ENCODE results near the gene TAF7L.

TAF7L gene

GRCh38 chrX:101262590-101262989, 28.5 kb downstream of the TAF7L start:
- Histone ChIP-seq H3K9ac (ENCODE audit: low read length) (no peak overlapping the region), H3K9me3 (replicated peaks; ENCODE audit: insufficient read depth, low read length) (no peaks in the 10 kb centered on the region), H3K79me2 (ENCODE audit: low read length) (no peaks in the 10 kb centered on the region), H3K36me3 (replicated peaks; ENCODE audit: insufficient read depth, low read length) (no peaks in the 10 kb centered on the region), H3K4me3 (ENCODE audit: low read length) (no peak overlapping the region), H2AFZ (ENCODE audit: low read length) (no peak overlapping the region), H3K4me1 (ENCODE audit: low read length) (no peaks in the 10 kb centered on the region), H3K27me3 (replicated peaks; ENCODE audit: insufficient read depth, low read length) (no peaks in the 10 kb centered on the region), H3K27ac (ENCODE audit: low read length) (no peak overlapping the region), H3K9me2 (replicated peaks; ENCODE audit: insufficient read depth, low read length) (no peaks in the 10 kb centered on the region), H4K20me1 (ENCODE audit: insufficient read depth, low read length) (no peaks in the 10 kb centered on the region), H3F3A (ENCODE audit: insufficient read depth, low read length) (no peaks in the 10 kb centered on the region), H3K4me2 (ENCODE audit: low read depth, low read length) (no peak overlapping the region)
- no peak for TF ChIP-seq CTCF (IDR thresholded peaks at IDR 0.05; ENCODE audit: low read length)
- no peak for TF ChIP-seq EZH2 (optimal IDR thresholded peaks at IDR 0.05; ENCODE audit: low read depth, low read length)
- TF ChIP-seq EZH2phosphoT487 (IDR thresholded peaks at IDR 0.05; ENCODE audit: low read length) = no peak
- no peak for DNase-seq

- no peaks in the 10 kb centered on the region for H3K9me2 ChIP-seq (replicated peaks; ENCODE audit: insufficient read depth, low read length)
- no peak for TF ChIP-seq EZH2phosphoT487 (IDR thresholded peaks at IDR 0.05; ENCODE audit: low read length)
- TF ChIP-seq CTCF (IDR thresholded peaks at IDR 0.05; ENCODE audit: low read length) = no peak
- TF ChIP-seq EZH2 (optimal IDR thresholded peaks at IDR 0.05; ENCODE audit: low read depth, low read length) = no peak
- H3K4me1 ChIP-seq (ENCODE audit: low read length) = no peaks in the 10 kb centered on the region
- H3K27ac ChIP-seq (ENCODE audit: low read length) = no peak overlapping the region
- DNase-seq = no peak
- H3K27me3 ChIP-seq (replicated peaks; ENCODE audit: insufficient read depth, low read length) = no peaks in the 10 kb centered on the region
- no peaks in the 10 kb centered on the region for H3K79me2 ChIP-seq (ENCODE audit: low read length)
- H3F3A ChIP-seq (ENCODE audit: insufficient read depth, low read length) = no peaks in the 10 kb centered on the region
- no peak overlapping the region for H3K9ac ChIP-seq (ENCODE audit: low read length)
- no peaks in the 10 kb centered on the region for H3K36me3 ChIP-seq (replicated peaks; ENCODE audit: insufficient read depth, low read length)
- H3K4me3 ChIP-seq (ENCODE audit: low read length) = no peak overlapping the region
- no peak overlapping the region for H3K4me2 ChIP-seq (ENCODE audit: low read depth, low read length)
- no peaks in the 10 kb centered on the region for H4K20me1 ChIP-seq (ENCODE audit: insufficient read depth, low read length)
- H2AFZ ChIP-seq (ENCODE audit: low read length) = no peak overlapping the region
- no peaks in the 10 kb centered on the region for H3K9me3 ChIP-seq (replicated peaks; ENCODE audit: insufficient read depth, low read length)
Measured at GRCh38 chrX:101260435-101260834, 30.7 kb downstream of the TAF7L start.

GRCh38 chrX:101258259-101258581, 32.9 kb downstream of the TAF7L start:
- Histone ChIP-seq H3K4me1 (ENCODE audit: low read length) (no peaks in the 10 kb centered on the region), H3K9me3 (replicated peaks; ENCODE audit: insufficient read depth, low read length) (no peaks in the 10 kb centered on the region), H3K9me2 (replicated peaks; ENCODE audit: insufficient read depth, low read length) (no peaks in the 10 kb centered on the region), H3K36me3 (replicated peaks; ENCODE audit: insufficient read depth, low read length) (no peaks in the 10 kb centered on the region), H3K27me3 (replicated peaks; ENCODE audit: insufficient read depth, low read length) (no peaks in the 10 kb centered on the region), H3F3A (ENCODE audit: insufficient read depth, low read length) (no peaks in the 10 kb centered on the region), H4K20me1 (ENCODE audit: insufficient read depth, low read length) (no peaks in the 10 kb centered on the region), H3K79me2 (ENCODE audit: low read length) (no peaks in the 10 kb centered on the region), H3K4me2 (ENCODE audit: low read depth, low read length) (no peak overlapping the region), H3K9ac (ENCODE audit: low read length) (no peak overlapping the region), H3K27ac (ENCODE audit: low read length) (no peak overlapping the region), H3K4me3 (ENCODE audit: low read length) (no peak overlapping the region), H2AFZ (ENCODE audit: low read length) (no peak overlapping the region)
- DNase-seq = no peak
- TF ChIP-seq CTCF (IDR thresholded peaks at IDR 0.05; ENCODE audit: low read length) = no peak
- no peak for TF ChIP-seq EZH2 (optimal IDR thresholded peaks at IDR 0.05; ENCODE audit: low read depth, low read length)
- no peak for TF ChIP-seq EZH2phosphoT487 (IDR thresholded peaks at IDR 0.05; ENCODE audit: low read length)

All from MM.1S (cell line).